Esophagus muscularis mucosa (tissue), 4 donors: Measurements from ENCODE around the gene OR6B2. TPM values are rescaled to one million over a fixed set of nuclear protein-coding genes. Genes with fewer than 3 reads are reported as not detected.

Experiments used
- DNase-seq: peaks from one replicate; pipeline ENCODE4 v3.0.0-alpha.2; 2017; ENCODE audit errors: extremely low spot score
- H3K27ac ChIP-seq, 4 donors: fragments of 200-600 bp; sonication (generic); replicated peaks in 1 of 4; 1 replicate in 3 of 4; 2 replicates in 1 of 4; pipeline ENCODE4 v1.5.1; 2016 to 2019; ENCODE audit warnings: mild to moderate bottlenecking in 1 of 4
- H3K27me3 ChIP-seq, 4 donors: fragments of 200-600 bp; sonication (generic); one replicate each; pipeline versions ENCODE4 v1.5.1 to v1.6.0; 2016 to 2019
- H3K36me3 ChIP-seq, 4 donors: fragments of 200-600 bp; sonication (generic); one replicate each; pipeline ENCODE4 v1.5.1; 2016 to 2019
- H3K4me1 ChIP-seq, 4 donors: fragments of 200-600 bp; sonication (generic); one replicate each; pipeline ENCODE4 v1.5.1; 2016 to 2019
- H3K4me3 ChIP-seq, 4 donors: fragments of 200-600 bp; sonication (generic); 1 replicate in 2 of 4; 2 replicates in 2 of 4; pipeline ENCODE4 v1.5.1; 2016 to 2019; ENCODE audit warnings: mild to moderate bottlenecking in 4 of 4, moderate library complexity in 1 of 4
- H3K9me3 ChIP-seq, 4 donors: fragments of 200-600 bp; sonication (generic); 1 replicate in 3 of 4; 2 replicates in 1 of 4; pipeline ENCODE4 v1.5.1; 2016 to 2019
- EP300 ChIP-seq: sonication (generic); formaldehyde crosslinking; IDR thresholded peaks from one replicate; pipeline ENCODE4 v1.6.1; 2017; ENCODE audit warnings: antibody characterized with exemption
- POLR2A ChIP-seq: fragments of 450-650 bp; IDR thresholded peaks from one replicate; pipeline ENCODE4 v1.6.1; 2017; ENCODE audit warnings: antibody characterized with exemption, moderate library complexity, mild to moderate bottlenecking, low read depth
- POLR2AphosphoS5 ChIP-seq, 2 donors: sonication (generic); formaldehyde crosslinking; IDR thresholded peaks; one replicate each; pipeline ENCODE4 v1.6.1; 2017; ENCODE audit warnings: antibody characterized with exemption in 2 of 2
- WGBS: methylation state at CpG from one replicate; pipeline ENCODE4 v1.1.5; 2018; 5-methylcytosine and 5-hydroxymethylcytosine counted together
- intact Hi-C: fragments of 100-400 bp; cut with DNase I; formaldehyde crosslinking; loops from one replicate; pipeline ENCODE4 v1.15.1; 2023
- total RNA-seq, 4 donors: library from RNA; depleted of rRNA; stranded (reverse); fragments of >200 nt; gene quantifications; one replicate each; pipeline versions ENCODE4 v1.1.0 to v1.2.1, GENCODE V29; 2016
- TF ChIP-seq, protein P1 (sequence below), 3 experiments: fragments of 200-600 bp in 2 of 3; fragments of 450-650 bp in 1 of 3; sonication (generic) in 2 of 3; IDR thresholded peaks; one replicate each; pipeline ENCODE4 v1.5.1; 2017 to 2019; ENCODE audit warnings: antibody characterized with exemption in 3 of 3, mild to moderate bottlenecking in 2 of 3, moderate library complexity in 1 of 3

OR6B2 gene
- total RNA-seq, 4 donors from 2014 or later, result not detected

DNA sequence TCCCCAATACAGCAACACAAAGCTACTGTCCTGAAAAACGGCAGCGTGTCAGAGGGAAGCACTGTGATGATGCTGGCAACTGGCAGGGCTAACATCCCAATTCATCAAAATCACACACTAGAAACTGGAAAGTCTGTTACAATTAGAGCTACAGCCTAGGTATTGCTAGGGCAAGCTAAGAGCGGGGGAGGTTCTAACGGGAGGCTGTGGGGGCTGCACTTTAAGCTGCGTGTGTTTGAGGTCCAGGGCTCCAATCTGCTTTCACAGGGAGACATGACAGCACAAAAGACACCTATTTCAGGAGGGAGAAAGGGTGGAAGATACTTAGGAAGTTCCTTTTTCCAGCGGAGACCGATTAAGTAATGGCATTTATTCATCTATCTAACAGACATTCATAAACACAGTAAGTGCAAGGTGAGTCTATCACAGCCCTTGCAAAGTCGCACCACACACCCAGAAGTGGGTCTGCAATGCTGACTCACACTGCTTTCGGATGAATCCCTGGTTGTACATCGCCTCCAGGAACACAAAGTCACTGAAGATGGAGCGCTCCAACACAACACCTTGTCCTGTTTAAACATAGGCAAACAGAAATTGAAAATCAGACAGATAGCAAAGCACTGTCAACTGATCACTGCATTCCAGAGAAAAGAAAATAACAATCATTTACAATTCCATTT lies 12.0 kb downstream of the OR6B2 start:
- peaks cover 66 to 80% (median 78%) of the 10 kb centered on the region in 4 donors for H3K36me3 ChIP-seq
- H3K27me3 ChIP-seq, result no peaks in the 10 kb centered on the region
- no peak overlapping the region for H3K27ac ChIP-seq
- H3K4me3 ChIP-seq, result no peak overlapping the region
- 92% methylated on average over 11 of the region's 11 CpGs for WGBS
- TF ChIP-seq EP300 (no peak), POLR2A (no peak), POLR2AphosphoS5 (IDR thresholded peaks at IDR 0.05) (no peak)
- TF ChIP-seq, protein P1, sequence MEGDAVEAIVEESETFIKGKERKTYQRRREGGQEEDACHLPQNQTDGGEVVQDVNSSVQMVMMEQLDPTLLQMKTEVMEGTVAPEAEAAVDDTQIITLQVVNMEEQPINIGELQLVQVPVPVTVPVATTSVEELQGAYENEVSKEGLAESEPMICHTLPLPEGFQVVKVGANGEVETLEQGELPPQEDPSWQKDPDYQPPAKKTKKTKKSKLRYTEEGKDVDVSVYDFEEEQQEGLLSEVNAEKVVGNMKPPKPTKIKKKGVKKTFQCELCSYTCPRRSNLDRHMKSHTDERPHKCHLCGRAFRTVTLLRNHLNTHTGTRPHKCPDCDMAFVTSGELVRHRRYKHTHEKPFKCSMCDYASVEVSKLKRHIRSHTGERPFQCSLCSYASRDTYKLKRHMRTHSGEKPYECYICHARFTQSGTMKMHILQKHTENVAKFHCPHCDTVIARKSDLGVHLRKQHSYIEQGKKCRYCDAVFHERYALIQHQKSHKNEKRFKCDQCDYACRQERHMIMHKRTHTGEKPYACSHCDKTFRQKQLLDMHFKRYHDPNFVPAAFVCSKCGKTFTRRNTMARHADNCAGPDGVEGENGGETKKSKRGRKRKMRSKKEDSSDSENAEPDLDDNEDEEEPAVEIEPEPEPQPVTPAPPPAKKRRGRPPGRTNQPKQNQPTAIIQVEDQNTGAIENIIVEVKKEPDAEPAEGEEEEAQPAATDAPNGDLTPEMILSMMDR (IDR thresholded peaks at IDR 0.05), result no peak
- no peaks in the 10 kb centered on the region for H3K9me3 ChIP-seq
- peaks cover 7 to 21% (median 15%) of the 10 kb centered on the region in 4 donors for H3K4me1 ChIP-seq
- no peak for DNase-seq
- intact Hi-C loops, result no loop called here

DNA sequence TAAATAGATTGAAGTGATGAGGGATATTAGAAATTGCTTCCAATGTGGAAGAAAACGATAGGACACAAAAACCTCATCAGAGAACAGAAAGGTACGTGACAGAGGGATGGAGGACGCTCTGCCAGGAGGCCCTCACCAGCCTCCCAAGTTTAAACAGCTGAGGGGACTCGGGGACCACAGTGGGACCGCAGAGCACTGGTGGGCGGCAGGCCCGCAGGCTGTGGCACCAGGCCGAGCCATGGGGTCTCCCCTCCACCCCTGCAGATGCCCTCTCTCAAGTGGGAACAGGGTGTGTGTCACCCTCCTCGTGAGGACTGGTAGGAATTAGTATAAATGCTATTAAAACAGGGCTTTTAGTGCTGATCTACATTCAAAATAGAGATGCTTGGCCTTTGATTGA lies 15.9 kb downstream of the OR6B2 start:
- Histone ChIP-seq H3K27me3 (no peaks in the 10 kb centered on the region), H3K9me3 (no peaks in the 10 kb centered on the region), H3K4me3 (no peak overlapping the region), H3K4me1 (no peaks in the 10 kb centered on the region), H3K27ac (no peak overlapping the region), H3K36me3 (peaks cover 88 to 100% (median 96%) of the 10 kb centered on the region in 4 donors)
- intact Hi-C loops, result no loop called here
- WGBS, result 92% methylated on average over 9 of the region's 9 CpGs
- no peak for DNase-seq
- TF ChIP-seq, protein P1 (IDR thresholded peaks at IDR 0.05), result no peak
- TF ChIP-seq POLR2AphosphoS5 (IDR thresholded peaks at IDR 0.05) (no peak), POLR2A (no peak), EP300 (no peak)

DNA sequence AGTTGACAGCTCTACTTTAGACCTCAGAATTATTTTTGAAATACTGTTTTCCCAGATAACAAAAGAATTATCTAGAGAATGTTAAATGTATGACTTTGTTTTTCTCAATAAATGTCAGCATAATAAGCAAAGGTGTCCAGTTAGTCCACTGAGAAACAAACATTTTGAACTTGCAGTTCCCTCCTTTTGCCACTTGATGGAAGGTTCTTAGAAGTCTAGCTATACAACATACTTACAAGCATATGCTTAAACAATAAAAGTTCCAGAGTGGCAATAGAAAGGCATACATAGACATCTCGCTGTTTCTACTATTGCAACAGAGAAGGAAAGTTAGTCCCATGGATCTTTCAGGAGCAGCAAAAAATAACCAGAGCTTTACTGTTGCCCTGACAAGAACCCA lies 16.9 kb downstream of the OR6B2 start:
- peaks cover 85 to 100% (median 96%) of the 10 kb centered on the region in 4 donors for H3K36me3 ChIP-seq
- no peaks in the 10 kb centered on the region for H3K9me3 ChIP-seq
- TF ChIP-seq, protein P1 (IDR thresholded peaks at IDR 0.05), result no peak
- TF ChIP-seq POLR2AphosphoS5 (IDR thresholded peaks at IDR 0.05) (no peak), POLR2A (no peak), EP300 (no peak)
- no peak overlapping the region for H3K27ac ChIP-seq
- no peaks in the 10 kb centered on the region for H3K4me1 ChIP-seq
- H3K27me3 ChIP-seq, result no peaks in the 10 kb centered on the region
- WGBS, result 88% methylated on average over 1 of the region's 1 CpG
- intact Hi-C loops, result no loop called here
- H3K4me3 ChIP-seq, result no peak overlapping the region
- DNase-seq, result no peak

DNA sequence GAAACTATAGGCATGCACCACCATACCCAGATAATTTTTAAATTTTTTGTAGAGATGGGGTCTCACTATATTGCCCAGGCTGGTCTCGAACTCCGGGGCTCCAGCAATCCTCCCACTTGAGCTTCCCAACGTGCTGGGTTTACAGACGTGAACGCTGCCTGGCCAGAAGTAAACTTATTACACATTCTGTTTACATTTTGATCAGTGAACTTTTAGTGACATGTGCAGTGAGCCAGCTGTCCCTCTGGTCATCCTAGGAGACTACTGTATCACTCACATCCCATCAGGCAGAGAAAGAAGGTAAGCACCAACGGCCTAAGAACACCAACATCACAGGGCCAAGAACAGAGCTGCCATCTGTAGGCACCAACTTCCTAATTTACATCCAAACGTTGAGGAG lies 27.2 kb downstream of the OR6B2 start:
- TF ChIP-seq POLR2A (no peak), EP300 (no peak), POLR2AphosphoS5 (IDR thresholded peaks at IDR 0.05) (no peak)
- TF ChIP-seq, protein P1 (IDR thresholded peaks at IDR 0.05), result no peak
- intact Hi-C loops, result no loop called here
- WGBS, result 59% methylated on average over 7 of the region's 7 CpGs

More for the DNA sequence above, 27.2 kb downstream of the OR6B2 start:
- Histone ChIP-seq H3K27ac (no peak overlapping the region), H3K4me1 (no peaks in the 10 kb centered on the region), H3K36me3 (peaks cover 60 to 100% (median 98%) of the 10 kb centered on the region in 4 donors), H3K9me3 (no peaks in the 10 kb centered on the region), H3K4me3 (no peak overlapping the region), H3K27me3 (no peaks in the 10 kb centered on the region)
- DNase-seq, result no peak
